ENCODE measurements around the gene CSNK1E.

DNA sequence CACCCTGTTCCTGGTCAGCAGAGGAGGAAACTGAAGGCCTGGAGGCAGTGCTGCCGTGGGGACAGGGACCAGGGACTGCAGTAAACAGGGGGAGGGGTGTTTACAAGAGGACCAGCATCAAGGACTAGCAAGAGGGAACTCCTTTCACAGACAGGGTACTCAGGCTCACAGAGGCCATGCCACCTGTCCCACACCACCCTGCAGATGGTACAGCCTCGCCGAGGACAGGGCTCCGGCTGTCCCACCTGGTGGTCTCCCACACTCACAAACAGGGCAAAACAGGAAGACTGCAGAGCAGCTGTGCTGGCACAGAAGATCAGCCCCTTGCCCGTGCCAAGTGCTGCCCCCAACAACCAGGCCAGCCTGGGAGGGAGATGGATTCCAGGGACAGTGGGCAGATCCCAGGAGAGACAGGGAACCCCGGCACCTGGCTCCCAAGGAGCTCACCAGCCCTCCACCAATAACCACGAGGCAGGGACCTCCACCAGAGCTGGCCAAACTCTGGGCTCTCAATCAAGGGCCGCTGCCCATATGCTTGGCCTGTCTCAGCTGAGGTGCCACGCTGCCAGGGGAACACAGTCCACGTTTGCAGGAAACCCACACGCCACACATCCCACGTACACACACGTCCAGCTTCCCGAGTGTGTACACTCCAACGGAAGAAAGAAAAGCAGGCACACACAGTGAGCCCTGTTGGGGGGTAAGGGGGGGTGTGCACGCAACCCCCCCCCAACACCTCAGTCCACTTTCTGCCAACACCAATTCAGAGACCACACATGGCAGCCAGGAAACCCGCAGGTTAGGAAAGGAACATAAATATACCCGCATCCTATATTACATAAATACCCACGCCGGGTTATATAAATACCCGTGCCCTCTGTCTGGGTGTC is 2.1 kb downstream of the CSNK1E start:
- TF ChIP-seq, protein P1, sequence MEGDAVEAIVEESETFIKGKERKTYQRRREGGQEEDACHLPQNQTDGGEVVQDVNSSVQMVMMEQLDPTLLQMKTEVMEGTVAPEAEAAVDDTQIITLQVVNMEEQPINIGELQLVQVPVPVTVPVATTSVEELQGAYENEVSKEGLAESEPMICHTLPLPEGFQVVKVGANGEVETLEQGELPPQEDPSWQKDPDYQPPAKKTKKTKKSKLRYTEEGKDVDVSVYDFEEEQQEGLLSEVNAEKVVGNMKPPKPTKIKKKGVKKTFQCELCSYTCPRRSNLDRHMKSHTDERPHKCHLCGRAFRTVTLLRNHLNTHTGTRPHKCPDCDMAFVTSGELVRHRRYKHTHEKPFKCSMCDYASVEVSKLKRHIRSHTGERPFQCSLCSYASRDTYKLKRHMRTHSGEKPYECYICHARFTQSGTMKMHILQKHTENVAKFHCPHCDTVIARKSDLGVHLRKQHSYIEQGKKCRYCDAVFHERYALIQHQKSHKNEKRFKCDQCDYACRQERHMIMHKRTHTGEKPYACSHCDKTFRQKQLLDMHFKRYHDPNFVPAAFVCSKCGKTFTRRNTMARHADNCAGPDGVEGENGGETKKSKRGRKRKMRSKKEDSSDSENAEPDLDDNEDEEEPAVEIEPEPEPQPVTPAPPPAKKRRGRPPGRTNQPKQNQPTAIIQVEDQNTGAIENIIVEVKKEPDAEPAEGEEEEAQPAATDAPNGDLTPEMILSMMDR (IDR thresholded peaks at IDR 0.05; ENCODE audit: low read depth, low read length): no peak
- TF ChIP-seq, protein P2, sequence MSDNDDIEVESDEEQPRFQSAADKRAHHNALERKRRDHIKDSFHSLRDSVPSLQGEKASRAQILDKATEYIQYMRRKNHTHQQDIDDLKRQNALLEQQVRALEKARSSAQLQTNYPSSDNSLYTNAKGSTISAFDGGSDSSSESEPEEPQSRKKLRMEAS (IDR thresholded peaks at IDR 0.05; ENCODE audit: low read depth, low read length): no peak
- no peak for TF ChIP-seq POLR2A (IDR thresholded peaks at IDR 0.05; ENCODE audit: extremely low read depth, insufficient read length)
- no peak for TF ChIP-seq MYC (IDR thresholded peaks at IDR 0.05; ENCODE audit: low read depth, low read length)
